PFSK-1 (cell line): ENCODE measurements around the gene CACNA1B.

Experiments
- REST ChIP-seq, 2 experiments: IDR thresholded peaks; 2 replicates each; pipeline versions ENCODE4 v1.6.1 to v1.8.0; 2011 to 2012; ENCODE audit warnings: low read depth in 2 of 2, low read length in 2 of 2, control low read depth in 1 of 2, inconsistent platforms in 1 of 2, mild to moderate bottlenecking in 1 of 2, moderate library complexity in 1 of 2; ENCODE audit not compliant: insufficient read depth in 1 of 2
- SIN3A ChIP-seq: IDR thresholded peaks from 2 replicates; pipeline ENCODE4 v1.6.1; 2012; ENCODE audit warnings: mild to moderate bottlenecking, low read length, moderate library complexity, borderline replicate concordance; ENCODE audit not compliant: insufficient read depth
- TAF1 ChIP-seq: IDR thresholded peaks from 2 replicates; pipeline ENCODE4 v1.6.1; 2012; ENCODE audit warnings: low read length, control low read depth, borderline replicate concordance; ENCODE audit not compliant: insufficient read depth

DNA sequence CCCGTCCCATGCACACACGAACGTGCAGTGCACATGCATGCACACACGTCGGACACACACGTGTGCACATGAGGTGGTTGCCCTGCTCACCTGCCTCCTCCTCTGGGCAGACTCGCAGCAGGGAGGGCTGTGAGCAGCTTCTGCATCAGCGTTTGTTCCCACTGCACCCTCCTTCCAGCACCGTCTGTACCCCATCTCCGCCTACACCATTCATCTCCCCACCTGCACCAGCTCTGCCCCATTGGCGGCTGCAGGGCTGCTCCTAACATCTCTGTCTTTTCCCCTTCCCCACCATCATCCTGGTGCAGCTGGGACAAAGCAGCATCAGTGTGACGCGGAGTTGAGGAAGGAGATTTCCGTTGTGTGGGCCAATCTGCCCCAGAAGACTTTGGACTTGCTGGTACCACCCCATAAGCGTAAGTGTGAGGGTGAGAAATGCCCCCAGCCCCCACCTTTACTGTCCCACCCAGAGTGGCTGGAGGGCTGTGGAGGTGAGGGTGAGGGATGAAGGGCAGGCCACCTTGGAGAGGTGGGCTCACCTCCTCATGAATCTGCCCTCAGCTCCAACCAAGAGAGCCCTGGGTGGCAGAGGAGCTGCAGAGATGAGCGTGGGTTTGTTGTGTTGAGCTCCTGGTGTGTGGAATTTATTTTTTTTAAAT is 234.6 kb downstream of the CACNA1B start:
- no peak for TF ChIP-seq TAF1
- TF ChIP-seq REST (IDR thresholded peaks at IDR 0.05; ENCODE audit: insufficient read depth in 1 of 2, low read depth in 2 of 2, low read length in 2 of 2) = no peak
- TF ChIP-seq SIN3A = no peak
